Body of pancreas (tissue), 4 donors: ENCODE results near the gene GSAP. TPM values are rescaled to one million over a fixed set of nuclear protein-coding genes. Genes with fewer than 3 reads are reported as not detected.
A peak's percentile ranks its signal among the peaks of the same experiment; 100 is the strongest.

Experiments
- ATAC-seq: fragments of 150-250 bp; one replicate; pipeline ENCODE4 v1.9.1; 2016
- DNase-seq, 4 donors: peaks; one replicate each; pipeline ENCODE4 v3.0.0-alpha.2; 2019
- H3K27ac ChIP-seq, 4 donors: fragments of 200-600 bp; sonication (generic); 1 replicate in 3 of 4; 2 replicates in 1 of 4; pipeline versions ENCODE4 v1.5.1 to v1.6.1; 2016 to 2019; ENCODE audit warnings: mild to moderate bottlenecking in 1 of 4, mixed read lengths in 1 of 4, moderate library complexity in 1 of 4
- H3K27me3 ChIP-seq, 2 donors: fragments of 200-600 bp; sonication (generic); one replicate each; pipeline ENCODE4 v1.6.0; 2016; ENCODE audit warnings: mild to moderate bottlenecking in 1 of 2
- H3K36me3 ChIP-seq, 2 donors: fragments of 200-600 bp; sonication (generic); replicated peaks in 1 of 2; 2 replicates each; pipeline ENCODE4 v1.5.1; 2016; ENCODE audit warnings: low read depth in 2 of 2; ENCODE audit not compliant: insufficient read depth in 1 of 2
- H3K4me1 ChIP-seq: fragments of 200-600 bp; sonication (generic); one replicate; pipeline ENCODE4 v1.6.0; 2016
- H3K4me3 ChIP-seq, 2 donors: fragments of 200-600 bp; sonication (generic); 1 replicate in 1 of 2; 2 replicates in 1 of 2; pipeline ENCODE4 v1.5.1; 2016 to 2019
- H3K9me3 ChIP-seq, 3 donors: fragments of 200-600 bp; sonication (generic); 1 replicate in 2 of 3; 2 replicates in 1 of 3; pipeline ENCODE4 v1.5.1; 2016
- CTCF ChIP-seq, 7 experiments: fragments of 450-650 bp in 4 of 7; fragments of 200-600 bp in 3 of 7; sonication (generic) in 3 of 7; IDR thresholded peaks; one replicate each; pipeline ENCODE4 v1.5.1; 2016 to 2019; ENCODE audit warnings: antibody characterized with exemption in 7 of 7
- POLR2A ChIP-seq, 3 donors: fragments of 450-650 bp; IDR thresholded peaks; one replicate each; pipeline ENCODE4 v1.6.1; 2016; ENCODE audit warnings: antibody characterized with exemption in 3 of 3, mild to moderate bottlenecking in 2 of 3
- WGBS, 2 donors: methylation state at CpG; one replicate each; pipeline ENCODE4 v1.1.5; 2017; 5-methylcytosine and 5-hydroxymethylcytosine counted together
- intact Hi-C: fragments of 100-400 bp; cut with DNase I; formaldehyde crosslinking; loops from one replicate; pipeline ENCODE4 v1.15.1; 2023
- total RNA-seq, 2 donors: library from RNA; depleted of rRNA; stranded (reverse); fragments of >200 nt; gene quantifications; one replicate each; pipeline ENCODE4 v1.1.0, GENCODE V29; 2016

The GSAP gene
- total RNA-seq, 2 donors from 2014 or later, result 13.7 to 18.8 TPM

- H3K27ac ChIP-seq, result no peak overlapping the region
- WGBS, 2 donors, result 91 to 100% methylated on average over 2 of the region's 2 CpGs
- no peak for DNase-seq
- H3K4me3 ChIP-seq, result no peak overlapping the region
- no peak for ATAC-seq
- TF ChIP-seq CTCF (IDR thresholded peaks at IDR 0.05) (no peak), POLR2A (IDR thresholded peaks at IDR 0.05) (no peak)
- intact Hi-C loops, result no loop called here
- no peaks in the 10 kb centered on the region for H3K27me3 ChIP-seq
- H3K4me1 ChIP-seq, result peaks cover 16% of the 10 kb centered on the region
- H3K36me3 ChIP-seq, result no peaks in the 10 kb centered on the region
- no peaks in the 10 kb centered on the region for H3K9me3 ChIP-seq
Measured at GRCh38 chr7:77401002-77401401, 15.1 kb downstream of the GSAP start.

GRCh38 chr7:77399816-77400215, 16.3 kb downstream of the GSAP start:
- H3K27me3 ChIP-seq, result no peaks in the 10 kb centered on the region
- peaks cover 16% of the 10 kb centered on the region for H3K4me1 ChIP-seq
- H3K4me3 ChIP-seq, result no peak overlapping the region
- TF ChIP-seq CTCF (IDR thresholded peaks at IDR 0.05), result no peak
- TF ChIP-seq POLR2A (IDR thresholded peaks at IDR 0.05), result no peak
- no peaks in the 10 kb centered on the region for H3K36me3 ChIP-seq
- intact Hi-C loops, result no loop called here
- H3K27ac ChIP-seq, result no peak overlapping the region
- ATAC-seq (no peak), DNase-seq (no peak)
- WGBS, 2 donors, result 86 to 97% methylated on average over 2 of the region's 2 CpGs
- no peaks in the 10 kb centered on the region for H3K9me3 ChIP-seq

GRCh38 chr7:77396894-77397547, 19.1 kb downstream of the GSAP start:
- TF ChIP-seq CTCF (IDR thresholded peaks at IDR 0.05) (no peak), POLR2A (IDR thresholded peaks at IDR 0.05) (no peak)
- H3K27ac ChIP-seq, result no peak overlapping the region
- no peak overlapping the region for H3K4me3 ChIP-seq
- H3K4me1 ChIP-seq, result peaks cover 5% of the 10 kb centered on the region
- no peak for DNase-seq
- intact Hi-C loops, result no loop called here
- 35 to 43% methylated on average over 2 of the region's 2 CpGs for WGBS, 2 donors
- no peaks in the 10 kb centered on the region for H3K36me3 ChIP-seq
- H3K27me3 ChIP-seq, result no peaks in the 10 kb centered on the region
- no peaks in the 10 kb centered on the region for H3K9me3 ChIP-seq
- no peak for ATAC-seq

- Histone ChIP-seq H3K9me3 (no peaks in the 10 kb centered on the region), H3K36me3 (peaks cover 0 to 2% of the 10 kb centered on the region in 2 donors), H3K27me3 (no peaks in the 10 kb centered on the region), H3K4me3 (no peak overlapping the region), H3K27ac (peak overlapping the region in 1 of 4 donors; percentile 15), H3K4me1 (peaks cover 5% of the 10 kb centered on the region)
- ATAC-seq (no peak), DNase-seq (no peak)
- intact Hi-C loops, result no loop called here
- TF ChIP-seq CTCF (IDR thresholded peaks at IDR 0.05), result no peak
- no peak for TF ChIP-seq POLR2A (IDR thresholded peaks at IDR 0.05)
- WGBS, 2 donors, result 42 to 52% methylated on average over 1 of the region's 1 CpG
Measured at GRCh38 chr7:77395626-77396025, 20.5 kb downstream of the GSAP start.

GRCh38 chr7:77393954-77394353, 22.2 kb downstream of the GSAP start:
- intact Hi-C loops, result no loop called here
- peaks cover 0 to 2% of the 10 kb centered on the region in 2 donors for H3K36me3 ChIP-seq
- ATAC-seq (no peak), DNase-seq (no peak)
- 89 to 95% methylated on average over 6 of the region's 6 CpGs for WGBS, 2 donors
- H3K27ac ChIP-seq, result no peak overlapping the region
- TF ChIP-seq POLR2A (IDR thresholded peaks at IDR 0.05), result no peak
- no peak for TF ChIP-seq CTCF (IDR thresholded peaks at IDR 0.05)
- H3K4me1 ChIP-seq, result peaks cover 5% of the 10 kb centered on the region
- no peaks in the 10 kb centered on the region for H3K27me3 ChIP-seq
- no peak overlapping the region for H3K4me3 ChIP-seq
- no peaks in the 10 kb centered on the region for H3K9me3 ChIP-seq
